Medulla oblongata (tissue), 1 donor: ENCODE data around the gene SOCS7.
A peak's percentile ranks its signal among the peaks of the same experiment; 100 is the strongest.

Source experiments
- DNase-seq: peaks from one replicate; pipeline ENCODE4 v3.0.0-alpha.2; 2015; ENCODE audit errors: extremely low spot score

Gene SOCS7

DNA sequence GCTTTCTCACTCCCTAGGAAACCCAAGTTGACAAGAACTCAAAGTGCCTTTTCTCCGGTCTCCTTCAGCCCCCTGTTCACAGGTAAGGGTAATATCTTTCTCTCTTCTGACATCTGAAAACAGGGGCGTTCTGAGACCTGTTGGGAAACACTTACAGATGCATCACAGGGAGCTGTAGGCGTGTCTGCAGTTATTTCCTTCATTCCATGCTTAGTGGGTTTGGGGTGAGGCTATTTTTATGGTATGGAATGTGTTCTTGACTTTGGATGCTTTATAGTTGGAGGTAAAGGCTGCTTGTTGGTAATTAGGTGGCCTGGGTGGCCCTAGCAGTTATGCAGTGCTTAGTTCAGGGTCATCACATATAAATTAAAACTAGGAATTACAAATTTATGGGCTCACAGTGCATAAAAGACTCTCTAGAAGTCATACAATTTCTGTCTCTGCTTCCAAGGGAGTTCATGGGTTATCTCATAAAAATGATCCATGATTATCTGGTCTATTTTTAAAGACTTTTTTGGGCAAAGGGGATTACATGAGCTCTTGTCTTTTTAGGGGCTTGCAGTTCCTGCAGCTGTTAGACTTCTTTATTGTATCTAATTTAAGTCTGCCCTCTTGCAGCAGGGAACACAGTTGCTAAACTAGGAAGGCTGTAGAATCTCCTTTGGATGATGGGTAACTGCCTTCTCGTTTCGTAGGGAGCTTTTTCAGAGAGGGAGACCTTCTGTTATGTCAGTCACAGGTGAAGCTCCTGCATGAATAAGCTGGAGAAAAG lies 10.2 kb downstream of the SOCS7 start:
- no peak for DNase-seq

DNA sequence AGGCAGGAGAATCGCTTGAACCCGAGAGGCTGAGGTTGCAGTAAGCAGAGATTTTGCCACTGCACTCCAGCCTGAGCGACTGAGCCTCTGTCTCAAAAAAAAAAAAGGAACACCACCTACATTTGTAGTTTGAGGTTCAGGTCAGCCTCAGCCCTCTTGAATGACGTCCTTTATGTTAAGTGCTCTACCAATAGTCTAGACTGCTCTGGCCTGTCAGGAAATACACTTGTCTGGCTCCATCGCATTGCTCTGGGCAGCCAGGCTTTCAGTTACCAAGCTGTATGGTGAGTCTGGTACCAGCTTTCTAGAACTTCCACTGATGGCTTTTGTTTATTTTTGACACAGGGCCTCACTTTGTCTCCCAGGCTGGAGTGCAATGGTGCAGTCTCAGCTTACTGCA lies 11.4 kb downstream of the SOCS7 start:
- DNase-seq: no peak

DNA sequence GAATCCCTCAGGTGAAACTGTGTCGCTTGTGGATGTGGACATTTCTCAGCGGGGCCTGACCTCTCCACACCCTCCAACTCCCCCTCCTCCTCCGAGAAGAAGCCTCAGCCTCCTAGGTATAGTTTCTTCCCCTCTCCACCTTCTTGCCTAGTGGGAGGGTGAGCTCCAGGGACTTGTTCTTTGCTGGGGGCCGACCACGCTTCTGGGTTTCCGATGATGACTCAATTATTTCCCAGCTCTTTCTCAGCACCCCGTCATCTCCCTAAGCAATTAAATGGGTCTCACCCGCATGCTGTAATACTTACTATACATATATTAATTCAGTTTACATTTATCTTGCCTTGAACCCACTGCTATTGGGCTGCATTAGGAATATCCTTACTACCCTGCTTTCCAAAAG lies 13.1 kb downstream of the SOCS7 start:
- DNase-seq: no peak

DNA sequence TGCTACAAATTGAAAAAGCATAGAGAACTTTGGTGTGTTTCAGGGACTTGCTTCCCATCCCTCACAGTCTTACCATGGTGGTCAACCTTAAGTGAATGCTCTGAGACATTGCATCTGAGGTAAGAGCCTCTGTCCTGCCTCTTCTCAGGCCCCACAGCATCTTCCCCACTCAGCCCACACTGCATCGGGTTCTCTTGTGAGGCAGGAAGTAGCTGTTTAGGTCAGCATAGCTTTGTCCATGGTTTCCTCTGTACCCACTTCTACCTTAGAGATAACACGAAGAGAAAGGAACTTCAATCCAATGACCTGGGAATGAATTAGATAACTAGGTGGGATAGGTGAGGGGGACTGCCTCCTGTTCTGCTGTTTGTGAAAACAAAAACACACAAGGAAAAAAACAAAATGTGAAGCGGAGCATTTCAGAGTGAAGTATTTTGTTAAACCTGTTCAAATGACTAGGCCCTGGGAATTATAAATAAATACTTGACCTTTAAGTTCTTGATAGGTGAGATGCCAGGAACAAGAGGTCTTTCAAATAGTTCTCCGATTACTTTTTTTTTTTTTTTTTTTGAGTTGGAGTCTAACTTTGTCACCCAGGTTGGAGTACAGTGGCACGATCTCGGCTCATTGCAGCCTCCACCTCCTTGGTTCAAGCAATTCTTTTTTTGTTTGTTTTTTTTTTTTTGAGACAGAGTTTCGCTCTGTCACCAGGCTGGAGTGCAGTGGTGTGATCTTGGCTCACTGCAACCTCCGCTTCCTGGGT lies 17.7 kb downstream of the SOCS7 start:
- no peak for DNase-seq

DNA sequence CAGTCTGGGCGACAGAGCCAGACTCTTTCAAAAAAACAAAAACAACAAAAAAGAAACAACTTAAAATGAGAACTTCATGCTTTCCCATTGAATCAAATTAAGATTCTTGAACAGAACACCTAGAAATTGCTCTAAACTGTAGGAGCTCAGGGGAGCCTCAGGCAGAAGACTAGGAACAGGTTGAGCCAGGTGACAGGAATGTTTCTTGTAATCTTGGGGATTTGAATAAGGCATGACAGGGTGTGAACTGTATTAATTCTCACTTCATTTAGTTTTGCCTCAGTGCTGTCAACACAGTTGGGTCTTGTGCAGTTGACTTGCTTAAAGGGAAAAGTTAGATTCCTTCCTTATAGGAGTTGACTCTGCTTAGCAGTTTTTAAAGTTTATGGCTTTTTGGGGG lies 27.8 kb downstream of the SOCS7 start:
- DNase-seq: no peak

DNA sequence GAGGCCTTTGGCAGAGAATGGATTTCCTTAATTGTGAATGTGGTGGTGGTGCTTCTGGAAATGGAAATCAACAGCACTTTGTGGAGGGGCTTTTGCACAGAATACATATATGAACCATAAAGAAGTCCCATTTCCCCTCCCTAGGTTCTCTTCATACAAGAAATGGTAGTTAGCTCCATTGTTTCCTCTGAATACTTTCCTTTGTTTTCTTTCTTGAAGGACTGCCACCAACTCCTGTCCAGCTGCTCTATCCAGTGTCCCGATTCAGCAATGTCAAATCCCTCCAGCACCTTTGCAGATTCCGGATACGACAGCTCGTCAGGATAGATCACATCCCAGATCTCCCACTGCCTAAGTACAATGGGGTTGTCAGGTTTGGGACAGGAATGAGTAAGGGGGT lies 43.4 kb downstream of the SOCS7 start:
- DNase-seq: peak; percentile 52

DNA sequence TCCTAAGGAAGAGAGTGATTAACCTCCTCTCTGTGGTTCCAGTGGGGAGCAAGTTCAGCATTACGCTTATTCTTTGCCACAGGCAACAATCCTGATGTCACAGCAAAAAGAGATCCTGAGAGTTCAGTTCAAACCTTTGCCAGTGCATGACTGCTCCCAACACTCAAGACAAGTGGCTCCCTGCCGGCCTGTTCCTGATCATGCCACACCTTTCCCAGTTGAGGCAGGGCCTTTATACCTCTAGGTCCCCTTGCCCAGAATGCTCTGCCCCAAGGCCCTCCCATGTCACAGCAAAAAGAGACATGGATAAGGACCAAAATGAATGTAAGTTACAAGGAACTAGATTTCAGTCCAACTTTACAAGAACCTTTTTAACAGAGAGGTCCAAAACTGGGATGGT lies 45.6 kb downstream of the SOCS7 start:
- DNase-seq: no peak

DNA sequence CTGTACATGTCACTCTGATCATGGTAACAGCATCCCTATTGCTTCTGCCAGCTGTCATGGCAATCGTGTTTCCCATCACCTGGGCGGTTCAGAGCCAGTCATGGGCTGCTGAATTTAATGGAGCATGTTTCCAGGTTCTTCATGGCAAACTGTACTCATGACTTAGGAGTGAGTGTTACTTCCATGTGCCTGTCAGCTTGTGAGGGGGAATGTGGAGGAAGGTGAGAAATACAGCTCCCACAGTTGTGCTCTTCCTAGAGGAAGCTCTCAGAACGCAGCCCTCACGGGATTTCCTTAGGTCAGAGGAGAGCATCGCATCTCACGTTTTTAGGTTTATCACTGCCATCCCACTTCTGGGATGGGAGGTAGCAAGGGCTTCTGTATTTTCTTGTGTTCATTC lies 48.6 kb downstream of the SOCS7 start:
- no peak for DNase-seq

DNA sequence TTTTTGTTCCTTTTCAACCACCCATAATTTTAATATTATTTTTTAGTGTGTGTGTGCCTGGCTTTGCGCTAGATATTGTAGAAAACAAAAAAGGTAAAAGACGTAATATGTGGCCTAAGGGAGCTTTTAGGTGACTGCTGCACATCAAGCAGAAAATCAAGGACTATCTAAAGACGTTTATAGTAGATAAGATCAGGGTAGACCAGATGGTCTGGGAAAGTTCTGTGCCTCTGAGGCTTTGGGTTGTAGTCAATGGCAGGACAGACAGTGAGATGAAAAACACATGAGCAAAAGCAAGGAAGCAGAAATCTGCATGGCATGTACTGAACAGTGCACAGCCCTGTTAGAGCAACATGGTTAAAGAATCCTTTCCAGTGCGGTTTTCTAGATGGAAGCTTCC lies 49.8 kb downstream of the SOCS7 start:
- no peak for DNase-seq

DNA sequence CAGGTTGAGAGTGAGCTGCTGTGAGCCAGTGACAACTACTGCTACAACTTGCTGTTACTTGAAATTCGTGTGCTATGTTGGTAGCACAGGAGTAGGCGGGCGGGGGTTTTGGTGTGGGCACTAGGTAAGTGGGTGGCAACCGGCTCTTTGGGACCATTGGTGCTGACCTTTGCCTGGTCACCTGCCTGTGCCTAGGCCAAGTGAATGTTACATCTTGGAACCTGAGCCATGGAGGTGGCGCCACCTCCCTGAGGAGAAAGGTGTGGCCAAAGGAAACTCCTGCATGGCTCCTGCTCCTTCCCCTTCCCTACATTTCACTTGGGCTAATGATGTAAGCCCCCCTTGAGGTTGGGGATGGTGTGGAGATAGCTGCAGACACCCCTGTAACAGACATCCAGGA lies 51.3 kb downstream of the SOCS7 start:
- no peak for DNase-seq

DNA sequence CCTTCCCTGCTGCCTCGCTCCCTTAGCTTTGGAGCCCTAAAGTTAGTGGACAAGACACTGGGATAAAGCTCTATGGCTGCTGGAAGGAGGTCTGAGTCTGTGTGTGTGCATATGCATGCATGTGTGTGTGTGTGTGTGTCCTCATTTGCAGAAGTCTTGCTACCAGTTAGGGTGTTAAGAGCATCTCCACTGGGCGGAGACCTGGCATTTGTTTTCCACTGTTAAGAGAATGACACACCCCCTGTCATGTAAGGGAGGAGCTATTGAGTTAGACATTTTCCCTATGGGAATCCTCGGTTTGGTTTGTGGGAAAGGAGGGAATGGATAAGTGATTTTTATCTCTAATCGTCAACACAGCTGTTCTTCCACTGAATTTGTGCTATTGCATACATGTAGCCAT lies 51.8 kb downstream of the SOCS7 start:
- no peak for DNase-seq

DNA sequence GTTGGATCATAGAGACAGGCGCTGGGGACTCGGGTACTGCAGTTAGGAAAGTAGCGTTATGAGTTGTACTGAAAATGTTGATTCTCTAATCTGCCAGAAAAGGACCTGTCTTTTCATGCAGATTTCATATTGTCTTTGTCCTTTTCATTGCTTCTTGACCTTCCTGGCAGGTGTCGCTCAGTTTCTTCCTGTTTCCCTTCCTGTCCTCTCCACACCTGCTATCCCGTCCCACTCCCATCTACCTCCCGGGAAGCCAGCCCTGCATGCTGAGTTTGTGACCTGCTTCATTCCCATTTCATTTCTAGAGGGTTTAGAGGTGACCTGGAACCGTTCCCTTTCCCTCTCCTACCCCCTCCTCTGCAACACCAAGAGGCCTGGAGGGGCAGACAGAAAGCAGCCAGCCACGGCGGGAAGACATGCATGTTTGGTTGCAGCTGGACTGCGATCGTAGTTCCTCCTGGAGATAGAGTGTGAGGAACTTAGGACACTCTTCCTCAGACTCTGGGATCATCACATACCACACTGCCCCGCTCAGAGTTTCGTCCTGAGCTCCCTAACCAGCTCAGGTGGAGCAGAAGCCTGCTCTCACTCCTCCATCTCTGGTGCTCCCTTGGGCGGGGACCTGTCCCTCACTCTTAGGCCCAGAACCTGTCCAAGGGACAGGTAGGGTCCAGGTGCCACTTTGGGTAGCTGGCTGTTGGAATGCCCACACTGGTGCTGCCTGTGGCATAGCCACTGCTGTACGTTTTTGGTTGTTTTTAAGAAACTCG lies 52.7 kb downstream of the SOCS7 start:
- no peak for DNase-seq

DNA sequence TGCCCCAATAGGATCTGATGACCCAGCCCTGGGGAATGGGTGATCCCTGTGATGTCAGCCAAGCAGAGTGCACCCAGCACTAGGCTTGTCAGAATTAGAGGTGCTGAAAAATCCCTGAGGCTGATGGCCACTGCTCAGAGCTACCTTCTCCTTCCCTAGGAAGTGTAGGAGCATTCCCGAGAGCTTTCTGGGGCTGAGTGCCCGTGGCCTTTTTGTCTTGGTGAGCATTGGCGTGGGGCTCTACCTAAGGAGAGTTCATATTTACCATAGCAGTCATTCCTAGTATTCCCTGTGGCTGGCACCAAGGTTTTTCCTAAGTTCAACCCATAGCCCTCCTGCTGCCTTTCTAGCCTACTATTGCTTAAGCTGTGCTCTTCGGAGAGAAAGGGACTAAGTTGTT lies 54.0 kb downstream of the SOCS7 start:
- DNase-seq: no peak

DNA sequence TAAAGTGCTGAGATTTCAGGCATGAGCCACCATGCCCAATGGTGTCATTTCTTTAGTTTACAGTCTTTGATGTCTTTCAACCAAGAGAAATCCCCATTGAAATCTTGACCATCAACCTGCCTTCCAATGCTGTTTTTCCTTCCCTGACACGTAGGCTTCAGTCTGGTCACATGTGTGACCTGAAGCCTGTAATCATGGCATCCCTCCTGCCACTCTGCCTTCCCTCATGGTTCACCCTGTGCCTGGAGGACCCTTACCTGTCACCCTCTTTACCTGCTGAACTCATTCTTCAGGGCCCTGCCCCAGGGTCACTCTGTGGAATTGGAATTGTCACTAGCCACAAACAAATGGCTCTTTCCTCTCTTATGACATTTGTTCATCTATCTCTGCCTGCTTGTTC lies 58.6 kb downstream of the SOCS7 start:
- DNase-seq: no peak

DNA sequence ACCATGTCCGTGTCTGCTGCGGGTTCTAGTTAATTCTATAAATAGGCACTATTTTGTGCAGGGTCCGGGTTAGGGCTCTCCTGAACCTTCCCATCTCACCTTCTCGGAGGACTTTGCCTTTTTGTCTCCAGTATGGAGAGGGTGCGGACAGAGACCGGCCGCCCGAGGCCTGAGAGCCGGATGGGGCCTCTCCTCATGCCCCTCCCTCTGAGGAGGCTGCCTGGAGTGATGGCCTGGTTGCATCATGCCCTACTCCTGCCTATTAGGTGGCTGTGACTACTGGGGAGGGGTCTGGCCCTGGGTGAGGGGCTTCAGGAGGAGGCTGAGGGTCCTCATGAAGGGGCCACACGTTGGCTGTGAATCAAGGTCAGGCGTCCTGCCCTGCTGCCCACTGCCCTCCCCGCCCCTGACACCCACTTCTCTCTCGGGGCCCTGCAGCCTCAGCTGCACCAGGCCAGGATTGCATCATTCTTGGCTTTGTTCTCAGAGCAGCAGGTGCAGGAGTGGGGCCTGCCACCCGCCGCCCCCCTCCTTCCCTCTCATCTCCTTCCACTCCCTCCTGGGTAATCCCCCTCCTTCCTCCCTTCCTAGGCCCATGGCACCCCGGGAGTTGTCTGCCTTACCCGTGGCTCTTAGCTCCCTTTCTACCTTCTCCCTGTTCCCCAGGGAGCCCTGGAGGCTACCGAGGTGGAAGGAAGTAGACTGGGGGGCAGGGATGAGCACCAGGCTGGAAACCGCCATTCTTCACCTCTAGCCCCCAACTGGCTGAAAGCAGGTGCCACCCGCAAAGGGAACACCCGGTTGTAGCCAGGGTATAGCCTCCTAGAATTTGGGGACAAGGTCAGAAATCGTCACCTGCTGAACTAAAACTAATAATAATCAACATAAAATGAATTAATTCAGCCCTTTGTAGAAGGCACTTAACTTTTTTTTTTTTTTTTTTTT lies 63.9 kb downstream of the SOCS7 start:
- DNase-seq: no peak

DNA sequence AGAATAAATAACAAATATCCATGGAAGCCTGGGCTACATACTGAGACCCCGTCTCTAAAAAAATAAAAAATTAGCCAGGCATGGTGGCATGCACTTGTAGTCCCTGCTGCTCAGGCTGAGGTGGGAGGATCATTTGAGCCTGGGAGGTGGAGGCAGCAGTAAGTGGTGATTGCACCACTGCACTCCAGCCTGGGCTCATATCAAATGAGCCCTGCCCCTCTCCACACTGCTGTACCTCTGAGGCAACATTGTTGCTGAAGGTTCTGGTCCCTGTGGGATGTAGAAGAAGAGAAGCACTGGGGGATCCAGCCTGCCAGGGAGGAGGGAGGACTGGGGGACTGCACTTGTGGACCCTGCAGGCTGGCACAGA lies 65.2 kb downstream of the SOCS7 start:
- no peak for DNase-seq

DNA sequence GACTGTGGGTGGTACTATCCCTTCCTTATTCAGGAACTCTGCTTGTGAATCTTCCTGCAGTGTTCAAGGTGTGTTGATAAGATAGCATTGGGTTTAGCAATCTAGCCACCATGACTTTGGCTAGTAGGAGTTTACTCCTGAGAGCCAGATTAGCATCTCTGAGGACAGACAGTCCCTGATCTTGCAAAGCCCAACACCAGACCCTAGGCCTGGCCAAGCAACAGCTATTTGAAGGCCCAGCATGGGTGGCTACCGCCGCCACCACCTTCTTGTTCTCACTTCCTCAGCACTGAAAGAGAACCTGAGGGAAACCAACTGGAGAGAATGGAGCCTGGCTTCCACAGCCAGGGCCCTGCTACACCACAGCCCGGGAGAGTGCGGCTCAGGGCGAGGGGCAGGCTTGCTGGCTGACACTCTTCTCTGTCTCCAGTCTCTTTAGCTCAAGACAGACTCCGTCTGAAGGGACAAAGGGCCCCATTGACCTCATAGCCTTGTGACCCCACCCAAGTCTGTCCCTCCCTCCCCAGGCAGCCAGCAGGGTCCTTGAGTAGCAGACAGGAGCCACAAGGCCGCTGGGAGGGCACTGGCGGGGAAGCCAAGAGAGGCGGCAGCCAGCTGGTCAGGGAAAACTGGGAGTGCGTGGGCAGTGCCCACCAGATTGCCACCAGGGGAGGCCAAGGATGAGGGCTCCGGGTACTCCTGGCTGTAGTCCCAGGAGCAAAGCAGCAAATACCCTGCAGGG lies 65.7 kb downstream of the SOCS7 start:
- no peak for DNase-seq

DNA sequence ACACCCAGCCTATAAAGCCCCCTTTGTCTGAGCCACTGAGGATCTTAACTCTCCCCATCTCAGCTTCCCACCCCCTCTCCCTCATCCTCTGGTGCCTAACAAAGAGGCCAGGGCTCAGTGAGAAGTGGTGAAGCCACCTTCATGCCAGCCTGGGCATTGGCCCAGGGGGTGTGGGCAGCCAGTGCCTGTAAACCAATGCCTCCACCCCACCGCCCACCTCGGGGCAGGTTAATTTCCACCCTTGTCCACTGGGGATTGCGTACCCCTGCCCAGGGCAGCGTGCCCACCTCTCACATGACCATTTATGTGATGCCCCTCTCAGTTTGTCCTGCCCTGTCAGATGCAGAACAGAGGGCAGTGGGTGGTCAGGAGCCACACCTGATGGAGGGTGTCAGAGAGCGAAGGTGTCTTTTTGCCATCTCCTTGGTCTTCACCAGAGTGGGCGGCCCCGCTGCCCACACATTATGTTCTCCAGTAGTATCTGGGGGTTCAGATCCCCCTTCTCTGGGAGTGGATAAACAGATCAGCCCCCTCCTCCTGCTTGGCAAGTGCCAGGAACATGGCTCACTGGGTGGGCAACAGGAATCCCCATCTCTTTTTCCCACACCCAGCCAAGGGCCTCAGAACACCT lies 66.5 kb downstream of the SOCS7 start:
- no peak for DNase-seq

DNA sequence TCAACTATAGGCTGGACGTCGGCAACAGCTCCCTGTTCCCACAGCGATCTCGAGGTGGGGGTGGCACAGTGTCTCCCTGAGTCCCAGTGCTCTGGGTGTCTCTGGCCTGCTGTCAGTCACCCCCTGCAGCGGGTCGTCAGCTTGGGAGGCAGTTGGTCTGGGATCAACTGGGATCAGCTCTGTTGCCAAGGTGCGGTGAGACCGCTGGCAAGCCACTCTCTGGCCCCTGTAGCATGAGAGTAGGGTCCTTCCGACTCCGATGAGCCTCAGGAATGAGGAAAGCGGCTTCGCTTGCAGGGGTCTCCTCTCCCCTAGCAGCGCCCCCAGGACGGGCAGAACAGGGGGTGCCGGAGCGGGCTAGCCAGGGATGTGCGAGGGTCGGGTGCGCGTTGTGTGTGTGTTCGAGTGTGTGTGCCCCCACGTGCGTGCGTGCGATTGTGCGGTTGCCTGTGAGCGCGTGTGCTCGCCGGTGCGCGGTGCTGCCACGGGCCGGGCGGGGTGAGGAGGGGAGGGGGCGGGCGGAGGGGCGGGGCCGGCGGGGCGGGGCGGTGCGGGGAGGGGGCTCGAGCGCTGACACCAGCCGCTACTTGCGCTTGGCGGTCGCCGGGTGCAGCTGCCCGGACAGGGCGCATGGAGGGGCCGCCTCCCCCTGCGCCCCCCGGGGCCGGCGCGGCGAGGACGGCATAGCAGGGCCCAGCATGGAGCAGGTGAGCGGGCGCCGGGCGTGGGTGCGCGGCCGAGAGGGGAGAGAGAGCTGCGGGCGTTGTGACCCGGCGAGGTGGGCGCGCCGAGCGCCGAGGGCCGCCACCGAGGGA lies 67.3 kb downstream of the SOCS7 start:
- no peak for DNase-seq
